ENCODE data around the gene USP38.
"Not testable (repeated sequence)": the region's sequence is repeated elsewhere in the genome, so short reads cannot be mapped to it uniquely, and the experiment has no call there.

The USP38 gene

DNA sequence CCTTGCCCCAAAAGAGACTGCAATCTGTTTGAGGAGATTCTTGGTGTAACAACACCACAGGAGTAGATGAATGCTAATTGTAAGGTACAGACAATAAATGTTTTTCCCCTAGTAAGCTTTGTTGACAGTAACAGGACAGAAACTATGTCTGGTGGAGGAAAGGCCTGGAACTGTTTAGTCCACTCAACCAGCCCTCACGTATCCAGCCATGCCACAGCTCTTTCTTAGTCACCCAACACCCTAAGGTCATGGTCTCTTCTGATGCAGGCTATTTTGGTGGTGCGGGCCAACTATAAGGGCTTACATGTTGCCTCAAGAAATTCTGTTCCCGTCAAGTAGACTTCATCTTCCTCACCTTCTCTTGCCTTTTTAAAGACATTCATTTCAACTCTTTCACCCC, 76.0 kb downstream of the USP38 start:
- DNase-seq (ENCODE audit: extremely low read depth in 1 of 2, low read depth in 1 of 2) = no peak

DNA sequence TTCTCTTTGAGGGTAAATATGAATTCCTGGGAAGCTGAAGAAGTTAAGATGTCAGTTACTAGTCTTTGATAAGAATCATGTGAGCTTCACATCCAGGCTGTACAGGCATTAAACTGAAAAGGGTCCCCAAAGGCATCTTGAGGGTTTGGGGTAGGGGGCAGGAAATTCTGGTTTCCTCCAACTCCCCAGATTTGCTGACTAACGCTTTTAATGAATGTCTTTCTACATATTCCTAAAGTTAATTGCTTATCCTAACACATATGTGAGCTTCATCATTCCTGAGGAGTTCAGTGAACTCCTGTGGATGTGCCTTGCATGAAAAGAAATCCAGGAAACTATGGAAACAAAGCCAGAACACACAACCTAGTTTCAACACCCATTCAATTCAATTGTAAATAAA, 78.1 kb downstream of the USP38 start:
- DNase-seq (ENCODE audit: extremely low read depth in 1 of 2, low read depth in 1 of 2) = no peak

DNA sequence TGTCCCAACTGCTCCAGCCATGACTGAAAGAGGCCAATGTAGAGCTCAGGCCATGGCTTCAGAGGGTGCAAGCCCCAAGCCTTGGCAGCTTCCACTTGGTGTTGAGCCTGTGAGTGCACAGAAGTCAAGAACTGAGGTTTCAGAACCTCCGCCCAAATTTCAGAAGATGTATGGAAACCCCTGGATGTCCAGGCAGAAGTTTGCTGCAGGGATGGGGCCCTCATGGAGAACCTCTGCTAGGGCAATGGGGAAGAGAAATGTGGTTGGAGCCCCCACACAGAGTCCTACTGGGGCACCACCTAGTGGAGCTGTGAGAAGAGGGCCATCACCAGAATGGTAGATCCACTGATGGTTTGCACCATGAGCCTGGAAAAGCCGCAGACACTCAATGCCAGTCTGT, 83.0 kb downstream of the USP38 start:
- DNase-seq (ENCODE audit: extremely low read depth in 1 of 2, low read depth in 1 of 2) = not testable (repeated sequence)

DNA sequence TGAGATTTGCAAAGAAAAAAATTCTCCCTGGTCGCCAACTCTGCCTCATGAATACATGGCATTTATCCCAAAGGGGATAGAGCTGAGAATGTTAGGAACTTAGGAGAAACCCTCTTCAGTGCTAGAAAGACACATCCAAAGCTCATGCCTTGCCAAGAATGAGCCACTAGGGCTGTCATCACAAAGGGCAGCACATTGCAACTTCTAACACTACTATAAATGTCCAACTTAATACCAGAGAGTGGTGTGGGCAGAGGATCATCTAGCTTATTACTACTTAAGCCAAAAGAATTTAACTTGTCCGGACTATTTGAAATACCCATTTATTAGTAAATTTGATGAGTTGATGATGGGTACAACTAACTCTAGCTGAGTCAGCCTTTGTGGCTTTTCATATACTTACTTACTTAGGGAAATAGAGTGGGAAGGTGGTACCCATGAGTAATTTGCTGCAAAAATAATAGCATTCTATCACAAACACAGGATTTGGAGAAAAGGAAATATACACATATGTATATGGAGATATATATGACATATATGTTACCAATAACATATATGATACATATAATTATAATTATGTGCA, 85.6 kb downstream of the USP38 start:
- DNase-seq (ENCODE audit: extremely low read depth in 1 of 2, low read depth in 1 of 2) = no peak

Measured in stimulated activated CD8-positive, alpha-beta memory T cell treated with anti-CD3 and anti-CD28 coated beads, Interleukin-7, amount 100 ng/mL, for 48 hours (primary cell).